Measurements from ENCODE around the gene MOB1B.

The MOB1B gene

GRCh38 chr4:70895405-70895804, 6.8 kb upstream of the MOB1B start:
- TF ChIP-seq NFIC (IDR thresholded peaks at IDR 0.05) (no peak), CEBPB (IDR thresholded peaks at IDR 0.05) (no peak), REST (IDR thresholded peaks at IDR 0.05; ENCODE audit: low read depth) (no peak), FOXM1 (IDR thresholded peaks at IDR 0.05; ENCODE audit: borderline replicate concordance, low read depth) (no peak)
- TF ChIP-seq, protein P1, sequence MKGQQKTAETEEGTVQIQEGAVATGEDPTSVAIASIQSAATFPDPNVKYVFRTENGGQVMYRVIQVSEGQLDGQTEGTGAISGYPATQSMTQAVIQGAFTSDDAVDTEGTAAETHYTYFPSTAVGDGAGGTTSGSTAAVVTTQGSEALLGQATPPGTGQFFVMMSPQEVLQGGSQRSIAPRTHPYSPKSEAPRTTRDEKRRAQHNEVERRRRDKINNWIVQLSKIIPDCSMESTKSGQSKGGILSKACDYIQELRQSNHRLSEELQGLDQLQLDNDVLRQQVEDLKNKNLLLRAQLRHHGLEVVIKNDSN (IDR thresholded peaks at IDR 0.05), result no peak

DNA sequence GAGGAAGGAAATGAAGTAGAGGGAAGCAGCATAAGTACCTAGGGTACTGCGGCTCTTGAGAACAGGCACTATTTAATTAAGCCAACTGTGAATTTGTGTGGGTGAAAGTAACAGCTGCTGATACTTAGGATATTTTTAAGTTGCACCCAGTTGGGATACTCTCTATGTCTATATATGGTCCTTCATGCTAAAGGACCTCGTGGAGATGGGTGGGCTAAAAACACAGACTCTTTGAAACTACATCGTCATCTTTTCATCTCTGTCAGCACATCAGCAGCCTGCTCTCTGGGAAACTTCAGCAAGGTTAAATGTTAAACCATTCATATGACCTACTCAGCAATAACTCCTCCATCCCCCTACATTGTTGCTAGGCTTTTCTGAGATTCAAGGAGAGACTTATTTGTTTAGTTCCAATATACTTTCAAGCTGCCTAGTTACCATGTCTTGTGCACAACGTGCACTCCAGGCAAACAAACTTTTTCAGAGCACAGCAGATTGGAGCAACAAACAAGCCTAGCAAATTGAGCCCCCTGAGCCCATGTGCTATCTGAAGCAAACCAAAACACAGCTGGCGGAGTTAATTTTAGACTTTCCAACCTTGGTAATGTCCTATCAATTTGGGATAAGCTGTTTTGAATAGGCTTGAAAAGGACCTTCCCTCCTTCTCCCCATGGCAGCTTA, 6.2 kb upstream of the MOB1B start:
- TF ChIP-seq REST (IDR thresholded peaks at IDR 0.05; ENCODE audit: low read depth), result no peak
- no peak for TF ChIP-seq EGR1 (IDR thresholded peaks at IDR 0.05)
- no peak for TF ChIP-seq TCF12 (IDR thresholded peaks at IDR 0.05; ENCODE audit: low read depth)
- no peak for TF ChIP-seq YY1 (IDR thresholded peaks at IDR 0.05; ENCODE audit: low read depth)
- no peak for TF ChIP-seq EP300 (IDR thresholded peaks at IDR 0.05; ENCODE audit: borderline replicate concordance)
- TF ChIP-seq RAD21 (IDR thresholded peaks at IDR 0.05; ENCODE audit: low read depth), result no peak
- TF ChIP-seq CEBPB (IDR thresholded peaks at IDR 0.05), result no peak
- TF ChIP-seq CREB1 (IDR thresholded peaks at IDR 0.05; ENCODE audit: low read depth), result no peak
- no peak for TF ChIP-seq TAF1 (IDR thresholded peaks at IDR 0.05; ENCODE audit: low read depth)
- no peak for TF ChIP-seq TEAD4 (IDR thresholded peaks at IDR 0.05)
- TF ChIP-seq, protein P1 (IDR thresholded peaks at IDR 0.05), result no peak
- no peak for TF ChIP-seq NFIC (IDR thresholded peaks at IDR 0.05)
- TF ChIP-seq, protein P2, sequence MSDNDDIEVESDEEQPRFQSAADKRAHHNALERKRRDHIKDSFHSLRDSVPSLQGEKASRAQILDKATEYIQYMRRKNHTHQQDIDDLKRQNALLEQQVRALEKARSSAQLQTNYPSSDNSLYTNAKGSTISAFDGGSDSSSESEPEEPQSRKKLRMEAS (IDR thresholded peaks at IDR 0.05), result no peak
- no peak for TF ChIP-seq ZBTB7A (IDR thresholded peaks at IDR 0.05; ENCODE audit: low read depth)
- TF ChIP-seq FOXM1 (IDR thresholded peaks at IDR 0.05; ENCODE audit: borderline replicate concordance, low read depth), result no peak

- TF ChIP-seq, protein P2 (IDR thresholded peaks at IDR 0.05), result no peak
- no peak for TF ChIP-seq FOXM1 (IDR thresholded peaks at IDR 0.05; ENCODE audit: borderline replicate concordance, low read depth)
- TF ChIP-seq RAD21 (IDR thresholded peaks at IDR 0.05; ENCODE audit: low read depth), result no peak
- no peak for TF ChIP-seq REST (IDR thresholded peaks at IDR 0.05; ENCODE audit: low read depth)
- TF ChIP-seq TAF1 (IDR thresholded peaks at IDR 0.05; ENCODE audit: low read depth), result no peak
- no peak for TF ChIP-seq TCF12 (IDR thresholded peaks at IDR 0.05; ENCODE audit: low read depth)
- TF ChIP-seq NFIC (IDR thresholded peaks at IDR 0.05), result no peak
- no peak for TF ChIP-seq EP300 (IDR thresholded peaks at IDR 0.05; ENCODE audit: borderline replicate concordance)
Measured at GRCh38 chr4:70901607-70901983, 574 bp upstream of the MOB1B start.

GRCh38 chr4:70902577-70903290, 565 bp downstream of the MOB1B start:
- TF ChIP-seq ZBTB7A (IDR thresholded peaks at IDR 0.05; ENCODE audit: low read depth) (no peak), RAD21 (IDR thresholded peaks at IDR 0.05; ENCODE audit: low read depth) (no peak), TCF12 (IDR thresholded peaks at IDR 0.05; ENCODE audit: low read depth) (no peak), REST (IDR thresholded peaks at IDR 0.05; ENCODE audit: low read depth) (no peak)
